ENCODE results near the gene AMIGO3.
A peak's percentile ranks its signal among the peaks of the same experiment; 100 is the strongest.
"Not testable (repeated sequence)": the region's sequence is repeated elsewhere in the genome, so short reads cannot be mapped to it uniquely, and the experiment has no call there.

Gene AMIGO3

DNA sequence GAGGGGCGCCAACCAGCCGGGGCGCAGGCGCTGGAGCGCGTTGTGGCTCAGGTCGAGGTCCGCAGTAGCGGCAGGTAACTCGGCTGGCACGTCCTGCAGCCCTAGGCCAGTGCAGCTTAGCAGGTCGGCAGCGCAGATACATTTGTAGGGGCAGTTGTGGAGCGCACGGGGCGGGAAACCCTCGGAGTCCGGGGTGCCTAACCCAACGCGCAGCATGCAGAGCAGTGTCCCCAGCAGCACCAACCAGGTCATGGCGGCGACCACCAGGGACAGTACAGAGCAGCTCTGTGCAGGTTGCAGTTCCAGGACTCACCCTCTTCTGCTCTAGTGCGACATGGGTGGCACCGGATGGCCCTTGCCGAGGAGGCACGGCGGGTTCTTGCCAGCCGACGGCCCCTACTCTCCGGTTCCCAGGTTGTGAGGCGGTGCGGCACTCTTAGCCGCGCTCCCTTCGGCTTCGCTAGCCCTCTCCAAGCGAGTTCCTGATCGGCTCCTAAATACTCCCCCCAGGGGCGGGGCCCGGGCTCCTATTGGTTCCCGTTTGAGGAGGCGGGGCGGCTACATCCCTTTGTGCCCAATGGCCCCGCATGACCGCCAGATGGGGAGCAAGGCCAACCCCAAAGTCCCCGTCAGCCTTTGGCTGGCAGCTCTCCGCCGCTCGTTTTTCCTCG, at the start of gene AMIGO3:
TSS of gene AMIGO3 (minus strand) at position 471 of the 671 bp plus-strand sequence. CDS start at position 252, 219 bp downstream.
- DNase-seq = peak; percentile 89 to 92

DNA sequence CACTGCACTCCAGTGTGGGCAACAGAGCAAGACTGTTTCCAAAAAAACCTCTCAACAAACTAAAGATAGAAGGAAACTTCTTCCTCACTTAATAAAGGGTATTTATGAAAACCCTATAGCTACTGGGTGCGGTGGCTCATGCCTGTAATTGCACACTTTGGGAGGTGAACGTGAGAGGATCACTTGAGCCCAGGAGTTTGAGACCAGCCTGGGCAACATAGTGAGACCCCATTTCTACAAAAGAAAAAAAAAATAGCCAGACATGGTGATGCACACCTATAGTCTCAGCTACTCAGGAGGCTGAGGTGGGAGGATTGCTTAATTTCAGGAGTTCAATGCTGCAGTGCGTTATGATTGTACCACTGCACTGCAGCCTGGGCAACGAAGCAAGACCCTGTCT, 44.5 kb upstream of the AMIGO3 start:
- no peak for DNase-seq

DNA sequence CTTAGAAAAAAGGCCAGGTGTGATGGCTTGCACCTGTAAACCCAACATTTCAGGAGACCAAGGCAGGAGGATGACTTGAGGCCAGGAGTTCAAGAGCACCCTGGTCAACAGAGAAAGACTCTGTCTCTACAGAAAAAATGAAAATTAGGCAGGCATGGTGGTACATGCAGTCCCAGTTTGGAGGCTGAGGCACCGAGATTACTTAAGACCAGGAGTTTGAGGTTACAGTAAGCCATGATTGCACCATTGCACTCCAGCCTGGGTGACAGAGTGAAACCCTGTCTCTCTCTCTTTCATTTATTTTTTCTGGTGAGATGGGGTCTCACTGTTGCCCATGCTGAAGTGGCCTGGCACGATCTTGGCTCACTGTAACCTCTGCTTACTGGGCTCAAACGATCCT, 42.2 kb upstream of the AMIGO3 start:
- no peak for DNase-seq

GRCh38 chr3:49759226-49759625, 39.7 kb upstream of the AMIGO3 start:
- DNase-seq = no peak

- DNase-seq = no peak
Measured at GRCh38 chr3:49757197-49757596, 37.7 kb upstream of the AMIGO3 start.

DNA sequence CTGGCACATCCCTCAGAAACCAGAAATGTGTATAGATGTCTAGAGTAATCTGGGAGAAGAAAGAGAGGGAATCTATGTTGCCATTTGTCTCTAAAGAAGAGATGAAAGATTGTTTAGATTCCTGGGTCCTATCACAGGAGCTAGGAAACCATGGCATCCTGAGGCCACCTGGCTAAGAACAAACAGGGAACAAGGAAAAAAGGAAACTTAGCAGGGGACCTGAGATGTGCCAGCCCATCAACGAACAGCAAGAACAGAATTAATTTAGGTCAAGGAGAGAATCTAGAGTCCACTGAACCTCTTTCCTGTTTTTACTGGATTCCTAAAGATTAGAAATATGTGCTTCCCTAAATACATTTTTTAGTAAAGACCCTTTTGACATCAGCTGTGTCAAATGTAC, 36.6 kb upstream of the AMIGO3 start:
- no peak for DNase-seq

DNA sequence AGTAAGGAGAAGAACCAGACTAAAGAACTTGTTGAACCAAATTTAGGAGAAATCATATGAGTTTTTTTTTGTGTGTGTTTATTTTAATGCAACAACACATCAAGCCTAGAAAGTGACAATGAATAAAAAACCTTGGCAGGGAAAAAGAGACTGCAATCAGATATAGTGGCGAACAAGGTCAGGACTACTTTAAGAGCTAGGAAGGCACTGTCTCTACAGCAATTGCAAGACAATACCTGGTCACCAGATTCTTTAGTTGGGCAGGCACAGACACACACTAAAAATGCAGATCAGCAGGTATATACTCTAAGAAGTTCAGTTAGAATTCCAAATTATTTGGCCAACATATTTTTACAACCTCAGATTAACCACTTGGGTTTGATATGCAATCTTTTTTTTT, 35.1 kb upstream of the AMIGO3 start:
- DNase-seq = no peak

DNA sequence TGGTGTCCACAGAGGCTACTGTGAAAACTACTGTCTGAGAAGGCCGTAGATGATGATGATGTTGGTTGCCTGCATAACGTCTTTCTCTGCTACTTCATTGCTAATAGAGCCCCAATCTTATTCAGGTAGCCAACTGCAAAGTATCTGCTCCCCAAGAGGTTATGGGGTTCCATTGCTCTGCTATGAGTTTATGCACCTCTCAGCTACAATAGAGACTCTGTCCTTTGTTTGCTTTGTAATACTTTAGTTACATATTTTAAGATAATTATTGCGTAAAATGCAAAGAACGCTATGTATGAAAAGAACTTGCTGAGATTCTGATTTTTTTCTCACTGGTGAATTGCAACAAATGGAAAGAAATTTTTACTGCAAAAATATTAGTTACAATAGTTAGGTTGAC, 32.0 kb upstream of the AMIGO3 start:
- no peak for DNase-seq

GRCh38 chr3:49750056-49750455, 30.6 kb upstream of the AMIGO3 start:
- no peak for DNase-seq

GRCh38 chr3:49748874-49749273, 29.4 kb upstream of the AMIGO3 start:
- DNase-seq = not testable (repeated sequence)

DNA sequence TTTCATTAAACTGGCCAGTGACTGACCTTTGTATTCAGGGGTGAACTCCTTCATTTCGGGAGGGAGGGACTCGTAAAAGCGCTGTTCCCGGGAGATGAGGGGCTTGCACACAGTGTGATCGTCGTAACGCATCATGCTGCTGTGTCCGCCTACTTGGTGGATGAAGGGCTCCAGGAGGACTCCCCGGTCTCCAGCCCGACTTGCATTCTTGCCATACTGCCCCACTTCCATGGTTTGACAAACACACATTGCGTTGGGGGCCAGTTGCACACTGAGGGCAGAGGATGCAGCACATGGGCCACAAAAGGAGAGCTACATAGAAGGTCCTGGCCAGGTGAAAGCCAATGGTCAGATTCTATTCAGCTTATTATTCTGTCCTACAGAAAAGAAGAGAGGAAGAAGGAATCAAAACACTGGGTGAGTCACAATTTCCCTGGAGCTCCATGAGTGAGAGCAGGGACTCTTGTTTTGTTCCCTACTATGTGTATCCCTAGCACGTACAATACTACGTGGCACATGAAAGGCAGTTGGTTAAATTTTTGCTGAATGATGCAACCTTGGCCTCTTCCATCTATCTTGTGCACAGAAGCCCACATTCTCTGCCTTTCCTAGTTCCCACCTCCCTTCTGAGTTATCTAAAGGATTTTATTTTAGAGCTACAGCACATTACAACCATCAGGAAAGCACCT, 28.5 kb upstream of the AMIGO3 start:
- DNase-seq = no peak

GRCh38 chr3:49745986-49746385, 26.5 kb upstream of the AMIGO3 start:
- DNase-seq = no peak

DNA sequence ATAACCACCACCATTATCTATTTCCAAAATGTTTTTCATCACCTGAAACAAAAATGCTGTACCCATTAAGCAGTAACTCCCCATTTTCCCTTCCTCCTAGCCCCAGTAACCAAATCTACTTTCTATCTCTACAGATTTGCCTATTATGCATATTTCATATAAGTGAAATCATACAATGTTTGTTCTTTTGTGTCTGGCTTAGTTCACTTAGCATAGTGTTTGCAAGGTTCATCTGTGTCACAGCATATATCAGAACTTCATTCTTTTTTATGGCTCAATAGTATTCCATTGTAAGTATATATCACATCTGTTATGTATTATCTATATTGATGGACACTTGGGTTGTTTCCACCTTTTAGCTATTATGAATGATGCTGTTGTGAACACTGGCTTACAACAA, 20.9 kb upstream of the AMIGO3 start:
- no peak for DNase-seq

DNA sequence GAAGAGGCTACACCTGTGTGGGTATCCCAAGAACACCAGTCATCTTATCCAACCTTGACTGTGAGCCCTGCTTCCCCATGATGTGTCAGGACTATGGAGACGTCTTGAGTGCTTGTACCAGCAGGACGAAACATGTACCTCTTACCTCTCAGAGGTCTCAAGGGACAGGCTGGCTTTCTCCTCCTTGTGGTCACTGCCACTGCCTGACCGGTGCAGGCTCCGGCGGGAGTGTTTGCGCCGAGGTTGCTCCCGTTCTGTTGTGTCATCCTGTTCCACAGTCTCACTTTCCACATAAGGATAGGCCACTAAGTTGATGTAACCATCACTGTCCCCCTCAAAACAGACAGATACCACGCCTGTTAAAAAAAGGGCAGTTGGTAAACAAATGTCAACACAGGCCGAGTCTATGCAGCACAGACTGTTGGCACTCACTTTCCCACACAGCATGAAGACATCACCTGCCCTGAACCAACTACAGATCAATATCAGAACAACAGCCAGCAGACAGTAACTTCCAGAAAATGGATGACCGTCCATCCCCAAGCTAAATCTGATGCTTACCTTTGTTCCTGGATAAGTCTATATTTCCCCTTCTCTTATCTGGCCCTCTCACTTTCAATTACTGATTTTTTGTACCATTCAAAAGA, 18.7 kb upstream of the AMIGO3 start:
- no peak for DNase-seq

GRCh38 chr3:49734752-49735151, 15.3 kb upstream of the AMIGO3 start:
- no peak for DNase-seq

DNA sequence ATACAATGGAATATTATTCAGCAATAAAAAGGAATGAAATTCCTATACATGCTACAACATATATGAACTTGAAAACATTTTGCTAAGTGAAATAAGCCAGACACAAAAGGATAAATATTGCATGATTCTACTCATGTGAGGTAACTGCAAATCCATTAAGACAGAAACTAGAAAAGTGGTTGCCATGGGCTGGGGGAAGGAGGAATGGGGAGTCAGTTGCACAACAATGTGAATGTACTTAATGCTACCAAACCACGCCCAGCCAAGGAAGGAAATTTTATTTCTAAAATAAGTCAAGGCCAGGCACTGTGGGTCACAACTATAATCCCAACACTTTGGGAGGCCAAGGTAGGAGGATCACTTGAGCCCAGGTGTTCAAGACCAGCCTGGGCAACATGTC, 14.1 kb upstream of the AMIGO3 start:
- DNase-seq = no peak

DNA sequence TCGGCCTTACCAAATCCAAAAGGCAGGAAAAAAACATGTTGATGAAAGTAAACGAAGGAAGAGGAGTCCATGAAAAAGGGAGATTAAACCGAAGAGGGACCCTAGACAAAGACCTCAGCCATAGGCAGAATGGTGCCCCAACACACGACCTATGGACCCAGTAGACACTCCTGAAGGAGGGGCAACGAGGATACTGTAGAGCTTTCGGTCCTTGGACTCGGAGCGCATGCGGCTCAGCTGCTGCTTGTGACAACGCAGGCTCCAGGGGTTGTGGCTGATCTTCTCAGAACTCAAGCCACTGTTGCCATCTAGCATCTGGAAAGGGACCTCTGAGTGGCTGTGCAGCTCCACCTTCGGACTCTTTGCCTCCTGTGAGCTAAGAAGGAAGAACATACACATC, 13.1 kb upstream of the AMIGO3 start:
- no peak for DNase-seq

GRCh38 chr3:49729966-49730609, 10.6 kb upstream of the AMIGO3 start:
- no peak for DNase-seq

- no peak for DNase-seq
Measured at GRCh38 chr3:49727924-49728361, 8.5 kb upstream of the AMIGO3 start.

DNA sequence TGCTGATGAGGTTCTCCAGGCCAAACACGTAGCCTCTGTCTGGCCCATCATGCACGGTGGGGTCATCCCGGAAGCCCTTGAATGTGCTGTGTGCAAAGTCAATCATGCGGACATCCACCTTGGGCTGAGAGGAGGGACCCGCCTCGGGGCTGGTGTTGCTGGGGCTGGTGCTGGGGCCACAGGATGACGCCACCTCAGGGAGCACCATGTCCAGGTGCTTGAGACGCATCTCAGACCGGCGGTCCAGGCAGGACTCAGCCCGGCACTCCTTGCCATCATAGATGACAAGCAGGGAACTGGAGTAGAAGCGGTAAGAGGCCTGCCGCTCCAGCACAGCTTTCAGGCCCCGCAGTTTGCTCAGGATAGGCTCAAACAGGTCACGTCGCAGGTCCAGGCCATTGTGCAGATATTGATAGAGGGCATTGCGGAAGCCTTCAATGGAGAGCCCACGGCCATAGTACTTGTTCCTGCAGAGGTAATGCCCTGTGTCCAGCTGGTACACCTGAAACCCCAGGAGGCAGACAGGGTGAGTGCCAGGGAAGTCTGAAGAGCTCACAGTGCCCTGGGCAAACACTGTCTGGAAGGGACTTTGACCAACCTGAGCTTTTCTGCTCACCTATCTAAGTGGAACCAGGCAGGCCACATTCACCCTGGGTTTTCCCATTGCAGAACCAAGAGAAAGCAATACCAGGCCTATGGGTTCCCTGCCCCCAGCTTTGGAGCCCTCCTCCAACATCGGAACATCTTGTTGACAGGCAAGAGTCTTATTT, 7.9 kb upstream of the AMIGO3 start:
- no peak for DNase-seq

DNA sequence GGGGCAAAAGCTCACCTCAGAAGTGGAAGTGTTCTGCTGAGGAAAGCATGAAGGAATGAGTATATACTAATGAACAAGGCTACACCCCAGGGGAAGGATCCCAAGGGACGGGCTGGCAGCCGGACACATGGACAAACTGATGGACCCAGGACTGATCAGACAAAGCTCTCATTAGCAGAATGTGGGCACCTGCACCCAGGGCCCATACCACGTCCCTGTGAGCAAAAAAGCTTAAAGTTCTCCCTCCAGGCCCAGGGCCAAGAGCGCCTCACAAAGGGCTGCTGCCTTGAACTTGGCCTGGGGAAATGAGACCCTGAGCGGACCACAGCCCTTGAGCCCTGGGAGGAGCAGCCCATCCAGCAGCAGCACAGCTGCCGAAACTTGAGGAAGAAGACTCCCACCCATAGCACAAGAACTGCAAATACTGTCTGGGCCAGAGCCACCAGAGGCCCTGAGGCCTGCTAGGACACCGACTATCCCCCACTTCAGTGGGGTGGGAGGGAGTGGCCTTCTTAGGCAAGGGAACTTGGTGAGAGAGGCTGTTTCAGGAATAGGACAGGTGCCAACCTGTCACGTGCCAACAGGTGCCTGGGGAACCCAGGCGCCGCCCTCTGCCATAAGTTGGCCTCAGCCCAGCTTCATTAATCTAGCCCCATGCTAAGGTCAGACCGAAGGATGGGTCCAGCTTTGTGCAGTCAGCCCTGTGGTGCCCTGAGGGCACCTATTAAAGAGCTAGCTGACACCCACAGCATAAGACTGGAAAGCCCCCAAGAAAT, 6.6 kb upstream of the AMIGO3 start:
- DNase-seq = no peak

DNA sequence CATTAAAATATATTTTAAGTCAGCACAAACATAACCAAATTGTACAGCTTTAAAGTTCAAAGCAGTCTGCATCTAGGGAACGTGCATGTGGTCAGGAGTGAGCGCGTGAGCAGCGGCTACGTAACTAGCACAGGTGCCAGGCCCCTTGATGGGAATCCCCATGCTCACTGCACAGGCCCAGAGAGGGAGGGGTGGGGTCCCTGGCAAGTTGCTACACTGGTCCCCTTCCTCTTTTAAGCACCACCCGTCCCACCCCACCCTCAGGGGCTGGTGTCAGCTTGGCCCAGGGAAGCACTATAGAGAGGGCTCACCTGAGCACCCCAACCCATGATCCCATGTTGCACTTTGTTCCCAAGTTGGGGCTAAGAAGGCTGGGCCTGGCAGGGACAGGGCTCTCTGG, 5.1 kb upstream of the AMIGO3 start:
- DNase-seq = peak; percentile 55 to 77
